GM12878 (cell line): ENCODE results near the gene YWHAQ. TPM values are rescaled to one million over a fixed set of nuclear protein-coding genes. Genes with fewer than 3 reads are reported as not detected.

Experiments
- ATAC-seq: fragments of 200-7000 bp; cut with Tn5 transposase; 3 replicates; pipeline ENCODE4 v1.9.1; 2020; ENCODE audit warnings: mild to moderate bottlenecking, moderate library complexity
- BruUV-seq: library from RNA; stranded (reverse); fragments of 400-500 nt; replicated peaks from 2 replicates; lab custom pipeline; 2021; lab: Mats Ljungman, UMichigan
- CTCF ChIA-PET: fragments of 300-600 bp; sonication (Branson Sonifier 250); formaldehyde crosslinking; extraction: SDS; loops from one replicate; lab custom pipeline; 2021; ENCODE audit warnings: inconsistent platforms; lab: Yijun Ruan, JAX
- POLR2A ChIA-PET: fragments of 350-600 bp; formaldehyde crosslinking; extraction: SDS; loops from one replicate; lab custom pipeline; 2021; ENCODE audit warnings: inconsistent platforms; lab: Charles Lee
- RAD21 ChIA-PET: fragments of 300-600 bp; sonication (Branson Sonifier 250); formaldehyde crosslinking; loops from one replicate; lab custom pipeline; 2023; ENCODE audit warnings: antibody characterized with exemption; ENCODE audit not compliant: unreplicated experiment; lab: Charles Lee
- SMC1A ChIA-PET: fragments of 300-600 bp; sonication (Branson Sonifier 250); formaldehyde crosslinking; loops from one replicate; lab custom pipeline; 2023; ENCODE audit not compliant: unreplicated experiment, uncharacterized antibody; lab: Charles Lee
- DNase-seq: peaks from one replicate; pipeline ENCODE4 v3.0.0-alpha.2; 2011; ENCODE audit warnings: low read depth, low spot score
- FAIRE-seq: peaks from 3 replicates; lab custom pipeline; 2011; peaks lifted over from hg19 to GRCh38; lab: Jason Lieb, UNC
- H2AFZ ChIP-seq: 2 replicates; pipeline ENCODE4 v1.6.0; 2011; ENCODE audit warnings: low read depth, low read length, control low read depth; ENCODE audit not compliant: control insufficient read depth
- H3K27ac ChIP-seq: 2 replicates; pipeline ENCODE4 v1.5.1; 2011; ENCODE audit warnings: control low read depth; ENCODE audit not compliant: control insufficient read depth, insufficient read depth
- H3K27me3 ChIP-seq, 2 experiments: replicated peaks in 1 of 2; 2 replicates each; pipeline versions ENCODE4 v1.6.0 to v1.6.1; 2011; ENCODE audit warnings: low read length in 1 of 2; ENCODE audit not compliant: control insufficient read depth in 2 of 2, insufficient read depth in 2 of 2
- H3K36me3 ChIP-seq, 2 experiments: 2 replicates each; pipeline ENCODE4 v1.5.1; 2011; ENCODE audit warnings: low read length in 1 of 2; ENCODE audit not compliant: control insufficient read depth in 2 of 2, insufficient read depth in 2 of 2
- H3K4me1 ChIP-seq: 2 replicates; pipeline ENCODE4 v1.6.1; 2011; ENCODE audit warnings: mild to moderate bottlenecking, low read length, moderate library complexity, mixed read lengths; ENCODE audit not compliant: control insufficient read depth, insufficient read depth
- H3K4me2 ChIP-seq: 2 replicates; pipeline ENCODE4 v1.6.0; 2011; ENCODE audit warnings: control low read depth; ENCODE audit not compliant: control insufficient read depth, insufficient read depth
- H3K4me3 ChIP-seq: fragments of 200-600 bp; sonication (generic); 2 replicates; pipeline ENCODE4 v1.5.1; 2016
- H3K79me2 ChIP-seq: 2 replicates; pipeline ENCODE4 v1.6.0; 2011; ENCODE audit warnings: low read length; ENCODE audit not compliant: control insufficient read depth, insufficient read depth
- H3K9ac ChIP-seq: 2 replicates; pipeline ENCODE4 v1.8.0; 2011; ENCODE audit warnings: low read length, control low read depth, mixed read lengths; ENCODE audit not compliant: control insufficient read depth, insufficient read depth
- H3K9me3 ChIP-seq: replicated peaks from 3 replicates; pipeline ENCODE4 v1.5.1; 2011; ENCODE audit warnings: mild to moderate bottlenecking, low read length; ENCODE audit not compliant: control insufficient read depth, insufficient read depth
- H4K20me1 ChIP-seq: 2 replicates; pipeline ENCODE4 v1.6.0; 2011; ENCODE audit not compliant: control insufficient read depth, insufficient read depth
- ATF3 ChIP-seq: IDR thresholded peaks from 2 replicates; pipeline ENCODE4 v1.6.1; 2011; ENCODE audit warnings: low read depth, mild to moderate bottlenecking, low read length, moderate library complexity, borderline replicate concordance; ENCODE audit errors: extremely low read depth
- BHLHE40 ChIP-seq, 2 experiments: fragments of 450-650 bp in 1 of 2; IDR thresholded peaks; 2 replicates each; pipeline ENCODE4 v1.6.1; 2011 to 2017; ENCODE audit warnings: low read depth in 2 of 2, borderline replicate concordance in 1 of 2, improper control_type of control experiment in 1 of 2, low read length in 1 of 2, mild to moderate bottlenecking in 1 of 2
- DPF2 ChIP-seq: fragments of 450-650 bp; IDR thresholded peaks from 2 replicates; pipeline ENCODE4 v1.6.1; 2017; ENCODE audit warnings: mild to moderate bottlenecking
- EED ChIP-seq: sonication (generic); IDR thresholded peaks from 2 replicates; pipeline ENCODE4 v1.6.1; 2016; ENCODE audit warnings: antibody characterized with exemption, low read depth
- FOS ChIP-seq: IDR thresholded peaks from 3 replicates; pipeline ENCODE4 v1.6.1; 2011; ENCODE audit warnings: borderline replicate concordance; ENCODE audit not compliant: insufficient read length; ENCODE audit errors: extremely low read depth
- FOXM1 ChIP-seq: IDR thresholded peaks from 2 replicates; pipeline ENCODE4 v1.6.1; 2012; ENCODE audit warnings: low read depth, mild to moderate bottlenecking, inconsistent platforms, low read length, moderate library complexity
- HCFC1 ChIP-seq: fragments of 150-350 bp; IDR thresholded peaks from 2 replicates; pipeline ENCODE4 v1.6.1; 2014; ENCODE audit warnings: low read length
- HDAC6 ChIP-seq: fragments of 200-600 bp; sonication (generic); IDR thresholded peaks from one replicate; pipeline ENCODE4 v1.8.0; 2017; ENCODE audit warnings: antibody characterized with exemption; ENCODE audit not compliant: unreplicated experiment
- IKZF1 ChIP-seq: fragments of 450-650 bp; conservative IDR thresholded peaks from 2 replicates; pipeline ENCODE4 v1.6.1; 2017; ENCODE audit warnings: antibody characterized with exemption, mild to moderate bottlenecking
- NBN ChIP-seq: fragments of 450-650 bp; IDR thresholded peaks from 2 replicates; pipeline ENCODE4 v1.6.1; 2016
- NFXL1 ChIP-seq: fragments of 450-650 bp; IDR thresholded peaks from 2 replicates; pipeline ENCODE4 v1.6.1; 2017; ENCODE audit warnings: antibody characterized with exemption, mild to moderate bottlenecking, borderline replicate concordance
- PAX8 ChIP-seq: fragments of 450-650 bp; IDR thresholded peaks from 2 replicates; pipeline ENCODE4 v1.6.1; 2017; ENCODE audit warnings: mild to moderate bottlenecking, moderate library complexity
- SMC3 ChIP-seq: IDR thresholded peaks from 2 replicates; pipeline ENCODE4 v1.6.1; 2011; ENCODE audit warnings: low read length, improper control_type of control experiment, borderline replicate concordance
- STAT1 ChIP-seq: fragments of 450-650 bp; conservative IDR thresholded peaks from 2 replicates; pipeline ENCODE4 v1.6.1; 2014; ENCODE audit warnings: antibody characterized with exemption, mild to moderate bottlenecking
- SUZ12 ChIP-seq: fragments of 200-600 bp; sonication (generic); IDR thresholded peaks from one replicate; pipeline ENCODE4 v1.6.1; 2018; ENCODE audit warnings: antibody characterized with exemption, mild to moderate bottlenecking; ENCODE audit not compliant: unreplicated experiment
- ZNF24 ChIP-seq: fragments of 450-650 bp; IDR thresholded peaks from 2 replicates; pipeline ENCODE4 v1.6.1; 2017; ENCODE audit warnings: antibody characterized with exemption, mild to moderate bottlenecking
- ZZZ3 ChIP-seq: IDR thresholded peaks from 2 replicates; pipeline ENCODE4 v1.6.1; 2011; ENCODE audit warnings: low read depth; ENCODE audit not compliant: control insufficient read depth, insufficient read length
- WGBS: methylation state at CpG from one replicate; pipeline ENCODE4 v1.1.6; 2016; ENCODE audit warnings: low lambda C conversion rate; ENCODE audit not compliant: insufficient replicate concordance, insufficient coverage; ENCODE audit errors: missing lambda C conversion rate; 5-methylcytosine and 5-hydroxymethylcytosine counted together
- in situ Hi-C: fragments of 300-500 bp; cut with MboI; formaldehyde crosslinking; loops from 9 replicates; pipeline ENCODE4 v1.14.3; 2018; ENCODE audit warnings: mixed read lengths
- intact Hi-C: fragments of 100-400 bp; cut with micrococcal nuclease; formaldehyde crosslinking; loops from one replicate; pipeline ENCODE4 v1.14.2; 2022; ENCODE audit not compliant: unreplicated experiment
- polyA plus RNA-seq, 11 experiments: library from polyadenylated mRNA; depleted of rRNA in 4 of 11; unstranded in 6 of 11; stranded (reverse) in 5 of 11; fragments of >200 nt; fragmentation: Nextera tagmentation in 4 of 11; fragmentation: Illumina TruSeq in 1 of 11; extraction: Ambion mirVana in 4 of 11; extraction: Trizol in 1 of 11; gene quantifications; 1 replicate in 1 of 11; 2 replicates in 10 of 11; pipeline versions ENCODE4 v1.2.1 to v1.2.3, GENCODE V29; 2011 to 2016; ENCODE audit warnings: inconsistent platforms in 2 of 11, missing spikeins in 2 of 11, low read depth in 1 of 11
- total RNA-seq, 4 experiments: library from RNA; depleted of rRNA in 3 of 4; stranded (reverse); fragments of >200 nt in 3 of 4; fragmentation: Illumina TruSeq in 1 of 4; extraction: Trizol in 1 of 4; gene quantifications; 2 replicates each; pipeline versions ENCODE4 v1.2.1 to v1.2.3, GENCODE V29; 2013 to 2021

The YWHAQ gene
- total and polyA plus RNA-seq, 10 of the 15 experiments (the other 5 are each of a cell fraction or from before 2014, with no cell fraction given) = 63.0 to 515 (median 219) TPM

GRCh38 chr2:9666306-9666705 is 35.5 kb upstream of the YWHAQ start:
- RAD21 ChIA-PET = interaction anchor here (1.7 kb wide), 1 partner anchor 11 kb away, joined by 5 read pairs; no protein-coding TSS in a partner anchor
- FAIRE-seq (no peak), DNase-seq (no peak), ATAC-seq (peak; percentile 19; the same call in 2 of the 3 replicates)
- no peak overlapping the region for H3K27ac ChIP-seq
- CTCF ChIA-PET = no interaction called here
- H3K27me3 ChIP-seq = no peaks in the 10 kb centered on the region
- H2AFZ ChIP-seq = no peak overlapping the region
- POLR2A ChIA-PET = no interaction called here
- no peak overlapping the region for H3K4me3 ChIP-seq
- H4K20me1 ChIP-seq = no peaks in the 10 kb centered on the region
- SMC1A ChIA-PET = interaction anchor here (1.0 to 1.9 kb wide), 3 partner anchors 9 to 71 kb away, joined by 3 to 5 read pairs (median 3); no protein-coding TSS in a partner anchor
- intact Hi-C loops = no loop called here
- H3K79me2 ChIP-seq = no peaks in the 10 kb centered on the region
- no TSS peak for BruUV-seq
- H3K9ac ChIP-seq = no peak overlapping the region
- no peaks in the 10 kb centered on the region for H3K36me3 ChIP-seq
- TF ChIP-seq EED (0 out of 2 replicates have a peak, but pooled peaks have one; percentile 20), IKZF1 (no peak), BHLHE40 (IDR thresholded peaks at IDR 0.05; ENCODE audit: borderline replicate concordance in 1 of 2, low read depth in 2 of 2, low read length in 1 of 2) (no peak)
- in situ Hi-C loops = no loop called here
- no peak overlapping the region for H3K4me2 ChIP-seq
- H3K4me1 ChIP-seq = peaks cover 40% of the 10 kb centered on the region
- H3K9me3 ChIP-seq = no peaks in the 10 kb centered on the region; the same call in 2 of the 3 replicates
- WGBS = 12% methylated on average over 3 of the region's 3 CpGs

- Histone ChIP-seq H3K27me3 (no peaks in the 10 kb centered on the region), H3K27ac (no peak overlapping the region), H3K79me2 (no peaks in the 10 kb centered on the region), H3K4me2 (no peak overlapping the region), H3K36me3 (no peaks in the 10 kb centered on the region), H2AFZ (no peak overlapping the region), H3K4me3 (no peak overlapping the region), H3K9me3 (no peaks in the 10 kb centered on the region; the same call in 2 of the 3 replicates), H3K9ac (no peak overlapping the region), H4K20me1 (no peaks in the 10 kb centered on the region), H3K4me1 (peaks cover 43% of the 10 kb centered on the region)
- in situ Hi-C loops (no loop called here), intact Hi-C loops (no loop called here)
- POLR2A ChIA-PET = no interaction called here
- no peak for DNase-seq
- 89% methylated on average over 9 of the region's 9 CpGs for WGBS
- SMC1A ChIA-PET = interaction anchor here (1.1 kb wide), 1 partner anchor 8 kb away, joined by 3 read pairs; no protein-coding TSS in a partner anchor
- RAD21 ChIA-PET = interaction anchor here (1.7 kb wide), 1 partner anchor 11 kb away, joined by 5 read pairs; no protein-coding TSS in a partner anchor
- no peak for FAIRE-seq
- no TSS peak for BruUV-seq
- ATAC-seq = no peak
- CTCF ChIA-PET = interaction anchor here (1.7 kb wide), 1 partner anchor 11 kb away, joined by 4 read pairs; no protein-coding TSS in a partner anchor
- TF ChIP-seq FOS (no peak), PAX8 (no peak), STAT1 (no peak), SMC3 (no peak), NFXL1 (no peak), ZZZ3 (no peak), HCFC1 (no peak), ATF3 (no peak), HDAC6 (no peak), SUZ12 (no peak), DPF2 (no peak), NBN (no peak), ZNF24 (no peak), FOXM1 (no peak)
These were observed 35.1 kb upstream of the YWHAQ start for GRCh38 chr2:9665898-9666297.
